Activated CD8-positive, alpha-beta memory T cell treated with anti-CD3 and anti-CD28 coated beads for 48 hours (primary cell): Measurements from ENCODE around the gene OPN4.

Experiments used
- DNase-seq, 3 experiments: peaks; one replicate each; pipeline ENCODE4 v3.0.0-alpha.2; 2020; ENCODE audit warnings: low read depth in 2 of 3, low spot score in 2 of 3

The OPN4 gene

GRCh38 chr10:86715836-86716235, 61.5 kb downstream of the OPN4 start:
- DNase-seq = no peak
